Fibroblast of skin of abdomen (primary cell): ENCODE data around the gene TMEM185A.
"Not testable (repeated sequence)": the region's sequence is repeated elsewhere in the genome, so short reads cannot be mapped to it uniquely, and the experiment has no call there.

Source experiments
- DNase-seq: peaks from one replicate; pipeline ENCODE4 v3.0.0-alpha.2; 2013

Gene TMEM185A

GRCh38 chrX:149550454-149550853 lies 81.1 kb downstream of the TMEM185A start:
- not testable (repeated sequence) for DNase-seq

GRCh38 chrX:149549701-149550100 lies 81.9 kb downstream of the TMEM185A start, which contains the start of gene HSFX3:
Gene HSFX3, minus strand, starts transcription at chrX:149549924. Its CDS starts 72 bp downstream, at chrX:149549852.
- not testable (repeated sequence) for DNase-seq

GRCh38 chrX:149547782-149548181 lies 83.8 kb downstream of the TMEM185A start:
- DNase-seq = not testable (repeated sequence)

- not testable (repeated sequence) for DNase-seq
These were observed 84.6 kb downstream of the TMEM185A start for GRCh38 chrX:149546962-149547361.
